ENCODE measurements around the gene CXXC4. TPM values are rescaled to one million over a fixed set of nuclear protein-coding genes. Genes with fewer than 3 reads are reported as not detected.

The CXXC4 gene
- total RNA-seq, 3 donors from 2014 or later = 0.03 to 0.05 TPM; not detected in 1

GRCh38 chr4:104465619-104466018 is 29.1 kb downstream of the CXXC4 start:
- Mint-ChIP-seq H3K27me3 (ENCODE audit: low read depth) (no peaks in the 10 kb centered on the region), H3K36me3 (ENCODE audit: insufficient read depth) (no peaks in the 10 kb centered on the region), H3K4me3 (no peak overlapping the region), H3K9me3 (peaks cover 5% of the 10 kb centered on the region), H3K4me1 (ENCODE audit: low read depth) (no peaks in the 10 kb centered on the region)
- ATAC-seq = no peak
- no peak for DNase-seq

DNA sequence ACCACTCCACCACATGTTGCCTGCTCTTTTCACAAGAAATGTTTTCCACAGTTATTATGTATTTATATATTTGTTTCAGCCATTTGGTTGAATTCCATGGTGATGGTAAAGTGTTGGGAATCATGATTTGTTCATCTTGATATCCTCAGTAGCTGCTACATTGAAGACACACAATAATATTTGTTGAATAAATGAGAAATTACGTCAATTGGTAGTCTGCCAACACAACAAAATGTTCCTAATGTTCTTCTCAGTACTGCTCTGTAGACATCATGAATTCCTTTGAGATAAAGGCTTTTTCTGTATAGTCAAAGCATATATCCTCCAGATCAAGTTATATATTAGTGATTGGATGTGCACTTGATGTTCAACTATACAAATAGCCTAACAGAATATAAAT is 29.5 kb downstream of the CXXC4 start:
- no peak for DNase-seq
- no peaks in the 10 kb centered on the region for H3K27me3 Mint-ChIP-seq (ENCODE audit: low read depth)
- H3K4me3 Mint-ChIP-seq = no peak overlapping the region
- no peak for ATAC-seq
- no peaks in the 10 kb centered on the region for H3K4me1 Mint-ChIP-seq (ENCODE audit: low read depth)
- no peaks in the 10 kb centered on the region for H3K36me3 Mint-ChIP-seq (ENCODE audit: insufficient read depth)
- peaks cover 5% of the 10 kb centered on the region for H3K9me3 Mint-ChIP-seq

DNA sequence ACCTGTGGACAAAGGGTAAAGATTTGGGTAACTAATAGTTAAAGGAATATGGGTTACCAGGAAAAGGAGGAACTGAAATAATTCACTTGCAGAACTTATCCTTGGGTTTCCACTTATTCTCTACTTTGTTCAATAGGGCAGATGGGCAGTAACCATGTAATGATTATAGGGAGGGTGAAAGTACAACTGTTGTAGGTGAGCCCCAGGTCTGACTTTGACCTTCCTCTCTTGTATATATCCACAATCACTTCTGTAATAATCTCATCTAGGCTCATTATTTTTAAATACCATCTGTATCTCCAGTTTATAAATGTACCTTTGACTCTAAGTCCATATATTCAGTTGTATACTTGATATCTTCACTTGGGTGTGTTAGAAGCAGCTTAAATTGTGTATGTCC is 32.1 kb downstream of the CXXC4 start:
- no peak overlapping the region for H3K4me3 Mint-ChIP-seq
- H3K27me3 Mint-ChIP-seq (ENCODE audit: low read depth) = no peaks in the 10 kb centered on the region
- no peak for DNase-seq
- no peak for ATAC-seq
- no peaks in the 10 kb centered on the region for H3K36me3 Mint-ChIP-seq (ENCODE audit: insufficient read depth)
- H3K9me3 Mint-ChIP-seq = peaks cover 11% of the 10 kb centered on the region
- no peaks in the 10 kb centered on the region for H3K4me1 Mint-ChIP-seq (ENCODE audit: low read depth)

- no peaks in the 10 kb centered on the region for H3K27me3 Mint-ChIP-seq (ENCODE audit: low read depth)
- DNase-seq = no peak
- H3K4me1 Mint-ChIP-seq (ENCODE audit: low read depth) = no peaks in the 10 kb centered on the region
- no peaks in the 10 kb centered on the region for H3K36me3 Mint-ChIP-seq (ENCODE audit: insufficient read depth)
- no peak overlapping the region for H3K4me3 Mint-ChIP-seq
- peaks cover 11% of the 10 kb centered on the region for H3K9me3 Mint-ChIP-seq
- ATAC-seq = no peak
These were observed 37.2 kb downstream of the CXXC4 start for GRCh38 chr4:104457308-104457981.

DNA sequence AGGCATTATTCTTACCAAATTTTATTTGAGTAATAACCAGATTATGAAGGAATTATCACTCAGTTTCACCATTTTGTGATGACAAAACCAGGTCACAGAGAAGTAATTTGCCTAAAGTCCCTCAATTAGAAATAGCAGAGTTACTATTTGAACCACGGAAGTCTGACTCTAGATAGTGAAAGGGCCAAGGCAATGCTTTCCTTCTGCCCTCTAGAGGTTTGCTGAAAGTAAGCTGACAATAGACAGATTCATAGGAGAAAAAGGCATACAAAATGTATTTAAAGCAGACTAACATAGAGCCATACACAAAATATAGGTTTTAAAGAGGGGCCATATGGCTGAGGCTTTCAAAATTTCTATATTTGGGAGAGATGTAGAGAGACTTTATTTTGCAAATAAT is 43.1 kb downstream of the CXXC4 start:
- no peaks in the 10 kb centered on the region for H3K27me3 Mint-ChIP-seq (ENCODE audit: low read depth)
- DNase-seq (no peak), ATAC-seq (no peak)
- H3K4me1 Mint-ChIP-seq (ENCODE audit: low read depth) = no peaks in the 10 kb centered on the region
- H3K36me3 Mint-ChIP-seq (ENCODE audit: insufficient read depth) = no peaks in the 10 kb centered on the region
- H3K9me3 Mint-ChIP-seq = peaks cover 5% of the 10 kb centered on the region
- H3K4me3 Mint-ChIP-seq = no peak overlapping the region

DNA sequence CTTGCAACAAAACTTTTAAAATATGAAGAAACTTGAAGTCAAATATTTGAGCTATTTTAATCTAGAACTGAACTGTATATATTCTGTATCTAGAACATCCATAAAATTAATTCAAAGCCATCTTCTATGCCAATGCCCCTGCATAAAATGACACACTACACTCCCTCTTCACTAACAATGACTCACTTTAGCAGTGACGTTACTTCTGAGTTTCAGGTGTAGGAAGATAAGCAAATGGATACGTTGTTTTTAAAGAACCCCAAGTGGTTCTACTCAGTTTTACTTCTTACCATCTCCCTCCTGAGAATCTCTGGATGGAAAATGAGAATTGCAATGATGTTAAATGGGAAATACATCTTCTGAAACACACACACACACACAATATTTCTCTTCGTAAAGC is 45.2 kb downstream of the CXXC4 start:
- H3K27me3 Mint-ChIP-seq (ENCODE audit: low read depth) = no peaks in the 10 kb centered on the region
- H3K9me3 Mint-ChIP-seq = peaks cover 5% of the 10 kb centered on the region
- DNase-seq (no peak), ATAC-seq (no peak)
- no peaks in the 10 kb centered on the region for H3K36me3 Mint-ChIP-seq (ENCODE audit: insufficient read depth)
- no peaks in the 10 kb centered on the region for H3K4me1 Mint-ChIP-seq (ENCODE audit: low read depth)
- no peak overlapping the region for H3K4me3 Mint-ChIP-seq

GRCh38 chr4:104447294-104447693 is 47.4 kb downstream of the CXXC4 start:
- ATAC-seq (no peak), DNase-seq (no peak)
- H3K27me3 Mint-ChIP-seq (ENCODE audit: low read depth) = no peaks in the 10 kb centered on the region
- H3K4me3 Mint-ChIP-seq = no peak overlapping the region
- no peaks in the 10 kb centered on the region for H3K9me3 Mint-ChIP-seq
- H3K36me3 Mint-ChIP-seq (ENCODE audit: insufficient read depth) = no peaks in the 10 kb centered on the region
- H3K4me1 Mint-ChIP-seq (ENCODE audit: low read depth) = no peaks in the 10 kb centered on the region

DNA sequence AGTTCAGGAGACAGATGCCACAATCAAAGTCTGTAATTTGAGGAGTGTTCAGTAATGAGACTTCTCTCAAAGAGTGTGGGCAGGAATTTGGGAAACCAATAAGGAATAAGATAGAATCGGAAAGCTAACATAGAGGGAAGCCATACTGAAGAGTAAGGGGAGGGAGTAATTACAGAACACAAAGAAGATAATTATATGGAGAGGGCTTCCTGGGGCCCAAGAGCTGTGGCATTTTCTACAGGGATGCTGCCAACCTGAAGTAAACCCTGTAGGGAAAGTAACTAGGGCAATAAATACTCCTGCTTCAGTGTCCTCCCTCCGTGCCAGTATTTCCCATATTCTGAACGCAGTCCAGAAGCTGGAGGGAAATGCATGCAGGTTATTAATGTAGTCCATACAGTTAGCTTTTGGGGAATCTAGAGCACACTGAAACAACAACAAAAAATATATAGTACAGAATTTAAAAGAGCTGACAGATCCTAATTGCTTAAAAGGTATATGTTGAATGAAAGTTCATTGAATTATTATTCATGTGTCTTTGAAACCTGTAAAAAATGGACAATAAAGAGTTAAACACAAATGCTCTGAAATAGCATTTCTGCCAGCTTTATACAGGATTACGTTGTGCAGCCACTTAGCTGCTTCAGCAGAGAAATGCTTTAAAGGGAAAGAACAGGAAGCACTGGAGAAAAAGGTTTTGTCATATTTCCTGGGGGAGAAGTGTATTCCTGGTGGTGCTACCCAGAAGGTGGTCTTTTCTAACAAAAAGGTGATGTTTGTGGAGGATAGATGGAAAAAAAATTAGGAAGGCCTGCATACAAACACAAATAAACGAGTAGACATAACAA is 48.0 kb downstream of the CXXC4 start:
- Mint-ChIP-seq H3K36me3 (ENCODE audit: insufficient read depth) (no peaks in the 10 kb centered on the region), H3K9me3 (no peaks in the 10 kb centered on the region), H3K4me1 (ENCODE audit: low read depth) (no peaks in the 10 kb centered on the region), H3K27me3 (ENCODE audit: low read depth) (no peaks in the 10 kb centered on the region), H3K4me3 (no peak overlapping the region)
- DNase-seq = no peak
- ATAC-seq = no peak

GRCh38 chr4:104444685-104445084 is 50.0 kb downstream of the CXXC4 start:
- Mint-ChIP-seq H3K4me3 (no peak overlapping the region), H3K36me3 (ENCODE audit: insufficient read depth) (no peaks in the 10 kb centered on the region), H3K9me3 (no peaks in the 10 kb centered on the region), H3K4me1 (ENCODE audit: low read depth) (no peaks in the 10 kb centered on the region), H3K27me3 (ENCODE audit: low read depth) (no peaks in the 10 kb centered on the region)
- ATAC-seq (no peak), DNase-seq (no peak)

- Mint-ChIP-seq H3K9me3 (peaks cover 2% of the 10 kb centered on the region), H3K4me3 (no peak overlapping the region), H3K36me3 (ENCODE audit: insufficient read depth) (no peaks in the 10 kb centered on the region), H3K27me3 (ENCODE audit: low read depth) (no peaks in the 10 kb centered on the region), H3K4me1 (ENCODE audit: low read depth) (no peaks in the 10 kb centered on the region)
- ATAC-seq = no peak
- no peak for DNase-seq
These were observed 58.2 kb downstream of the CXXC4 start for GRCh38 chr4:104436542-104436941.

DNA sequence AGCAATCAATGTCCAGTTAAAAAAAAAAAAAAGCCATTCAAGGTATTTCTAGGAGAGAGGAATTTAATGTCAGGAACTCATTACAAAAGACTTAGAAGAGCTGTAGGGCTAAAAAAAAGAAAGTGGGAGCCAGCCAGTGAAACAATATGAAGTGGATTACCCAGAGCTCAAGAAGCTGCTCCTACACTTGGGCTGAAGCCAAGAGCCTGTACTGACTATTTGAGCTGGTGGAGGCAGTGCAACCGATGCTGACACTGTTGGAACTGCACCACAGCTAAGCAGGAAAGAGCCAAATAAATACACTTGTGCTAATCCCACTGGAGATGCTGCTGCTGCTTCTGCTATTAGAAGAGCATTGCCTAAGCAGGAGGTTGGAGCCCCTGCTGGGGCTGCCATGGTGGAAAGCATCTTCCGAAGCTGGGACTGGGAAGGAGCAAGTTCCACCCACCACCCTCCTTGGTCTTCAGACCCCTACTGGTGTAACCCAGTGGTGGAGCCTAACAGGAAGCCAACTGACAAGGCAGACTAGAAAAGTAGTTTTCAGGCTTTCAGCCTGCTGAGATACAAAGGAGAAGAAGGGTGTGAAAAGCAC is 65.4 kb downstream of the CXXC4 start:
- H3K27me3 Mint-ChIP-seq (ENCODE audit: low read depth) = no peaks in the 10 kb centered on the region
- no peaks in the 10 kb centered on the region for H3K36me3 Mint-ChIP-seq (ENCODE audit: insufficient read depth)
- DNase-seq = no peak

DNA sequence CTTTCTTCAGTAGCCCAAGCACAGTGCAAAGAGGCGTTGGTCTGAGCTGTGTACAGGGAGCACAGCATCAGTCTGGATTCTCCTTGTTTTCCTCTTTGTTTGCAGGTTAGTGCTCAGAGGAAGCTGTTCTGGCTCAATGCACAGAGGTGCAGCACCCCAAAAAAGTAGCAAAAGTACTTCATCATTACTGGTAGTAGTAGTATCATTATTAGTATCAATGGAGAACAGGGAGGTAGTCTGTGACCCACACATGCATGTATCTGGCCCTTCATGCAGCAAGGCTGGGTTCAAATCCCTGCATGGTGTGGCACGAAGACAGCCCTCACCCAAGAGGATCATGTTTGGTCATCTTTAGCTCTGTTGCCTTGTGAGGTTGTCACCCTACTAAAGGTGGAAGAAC is 68.7 kb downstream of the CXXC4 start:
- ATAC-seq (no peak), DNase-seq (no peak)
- H3K4me1 Mint-ChIP-seq (ENCODE audit: low read depth) = no peaks in the 10 kb centered on the region
- H3K9me3 Mint-ChIP-seq = no peaks in the 10 kb centered on the region
- H3K4me3 Mint-ChIP-seq = no peak overlapping the region
- H3K36me3 Mint-ChIP-seq (ENCODE audit: insufficient read depth) = no peaks in the 10 kb centered on the region
- H3K27me3 Mint-ChIP-seq (ENCODE audit: low read depth) = no peaks in the 10 kb centered on the region

More for the DNA sequence above, 65.4 kb downstream of the CXXC4 start:
- H3K4me3 Mint-ChIP-seq = no peak overlapping the region
- H3K4me1 Mint-ChIP-seq (ENCODE audit: low read depth) = no peaks in the 10 kb centered on the region
- ATAC-seq = no peak
- no peaks in the 10 kb centered on the region for H3K9me3 Mint-ChIP-seq

DNA sequence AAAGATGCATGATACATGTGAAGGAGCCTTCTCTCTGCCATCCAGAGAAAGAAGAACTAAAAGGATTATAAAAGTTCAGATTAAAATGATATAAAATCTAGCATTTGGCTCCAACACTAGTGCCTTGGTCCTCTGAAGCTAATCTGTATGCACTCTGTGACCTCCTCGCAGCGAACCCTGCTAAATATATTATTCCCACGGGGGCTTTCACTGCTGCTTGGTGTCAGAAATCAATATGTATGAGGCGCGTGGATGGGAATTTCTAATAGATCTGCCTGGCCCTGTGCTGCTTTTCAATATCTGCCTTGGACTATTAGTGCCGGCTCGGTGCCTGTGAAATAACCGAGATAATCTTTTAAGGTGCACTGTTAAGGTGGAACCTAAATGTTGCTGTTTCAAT is 69.7 kb downstream of the CXXC4 start:
- no peaks in the 10 kb centered on the region for H3K9me3 Mint-ChIP-seq
- ATAC-seq (no peak), DNase-seq (no peak)
- no peak overlapping the region for H3K4me3 Mint-ChIP-seq
- no peaks in the 10 kb centered on the region for H3K36me3 Mint-ChIP-seq (ENCODE audit: insufficient read depth)
- no peaks in the 10 kb centered on the region for H3K4me1 Mint-ChIP-seq (ENCODE audit: low read depth)
- no peaks in the 10 kb centered on the region for H3K27me3 Mint-ChIP-seq (ENCODE audit: low read depth)

DNA sequence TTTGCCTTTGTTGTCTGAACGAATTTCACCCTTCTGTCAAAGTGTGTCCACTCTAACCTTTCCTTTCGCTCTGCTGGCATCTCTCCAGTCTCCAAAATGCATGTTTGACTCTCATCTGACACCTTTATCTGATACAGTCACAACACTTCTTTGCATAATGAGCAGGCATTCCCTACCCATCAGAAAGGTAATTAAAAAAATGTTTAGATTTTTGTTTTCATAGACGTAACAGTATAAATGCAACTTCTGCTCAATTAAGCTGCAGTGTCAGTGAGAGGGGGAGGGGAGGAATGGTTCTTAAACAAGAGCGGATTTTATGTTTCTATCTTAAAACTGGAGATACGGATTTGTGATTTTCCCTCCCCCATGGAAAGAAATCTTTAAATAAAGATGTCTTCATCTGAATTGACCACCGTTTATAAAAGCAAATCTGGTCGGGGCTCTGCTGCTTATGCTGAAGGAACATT is 70.2 kb downstream of the CXXC4 start:
- Mint-ChIP-seq H3K4me1 (ENCODE audit: low read depth) (no peaks in the 10 kb centered on the region), H3K4me3 (no peak overlapping the region), H3K36me3 (ENCODE audit: insufficient read depth) (no peaks in the 10 kb centered on the region), H3K27me3 (ENCODE audit: low read depth) (no peaks in the 10 kb centered on the region), H3K9me3 (no peaks in the 10 kb centered on the region)
- DNase-seq = no peak
- ATAC-seq = no peak

DNA sequence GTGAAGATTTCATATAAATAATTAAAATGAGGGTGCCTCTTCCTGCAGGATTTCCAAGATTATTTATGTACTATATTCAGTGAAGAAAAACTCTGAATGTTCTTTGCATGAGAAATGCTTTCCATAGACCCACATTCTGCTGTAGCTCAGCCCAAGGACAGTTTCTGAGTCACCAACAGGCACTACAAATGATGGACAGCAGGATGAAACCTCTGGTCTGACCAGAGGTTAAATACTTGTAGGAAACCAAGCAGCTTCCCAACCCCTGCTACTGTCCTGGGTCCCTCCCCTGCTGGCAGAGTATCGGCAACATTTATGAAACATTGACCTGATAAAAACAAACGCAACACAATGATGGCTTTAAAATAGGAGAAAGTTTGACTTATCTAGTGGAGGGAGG is 73.1 kb downstream of the CXXC4 start:
- H3K4me3 Mint-ChIP-seq = no peak overlapping the region
- DNase-seq (no peak), ATAC-seq (no peak)
- no peaks in the 10 kb centered on the region for H3K9me3 Mint-ChIP-seq
- no peaks in the 10 kb centered on the region for H3K4me1 Mint-ChIP-seq (ENCODE audit: low read depth)
- H3K36me3 Mint-ChIP-seq (ENCODE audit: insufficient read depth) = no peaks in the 10 kb centered on the region
- no peaks in the 10 kb centered on the region for H3K27me3 Mint-ChIP-seq (ENCODE audit: low read depth)

Data from activated T-cell treated with anti-CD3 and anti-CD28 coated beads, Interleukin-2, amount 50 U/mL, for 4 hours (primary cell).